ENCODE measurements around the gene PTPRN2.
"Not testable (repeated sequence)": the region's sequence is repeated elsewhere in the genome, so short reads cannot be mapped to it uniquely, and the experiment has no call there.

- TF ChIP-seq EZH2phosphoT487 (IDR thresholded peaks at IDR 0.05; ENCODE audit: borderline replicate concordance, low read depth, low read length) = not testable (repeated sequence)
- TF ChIP-seq, protein P1, sequence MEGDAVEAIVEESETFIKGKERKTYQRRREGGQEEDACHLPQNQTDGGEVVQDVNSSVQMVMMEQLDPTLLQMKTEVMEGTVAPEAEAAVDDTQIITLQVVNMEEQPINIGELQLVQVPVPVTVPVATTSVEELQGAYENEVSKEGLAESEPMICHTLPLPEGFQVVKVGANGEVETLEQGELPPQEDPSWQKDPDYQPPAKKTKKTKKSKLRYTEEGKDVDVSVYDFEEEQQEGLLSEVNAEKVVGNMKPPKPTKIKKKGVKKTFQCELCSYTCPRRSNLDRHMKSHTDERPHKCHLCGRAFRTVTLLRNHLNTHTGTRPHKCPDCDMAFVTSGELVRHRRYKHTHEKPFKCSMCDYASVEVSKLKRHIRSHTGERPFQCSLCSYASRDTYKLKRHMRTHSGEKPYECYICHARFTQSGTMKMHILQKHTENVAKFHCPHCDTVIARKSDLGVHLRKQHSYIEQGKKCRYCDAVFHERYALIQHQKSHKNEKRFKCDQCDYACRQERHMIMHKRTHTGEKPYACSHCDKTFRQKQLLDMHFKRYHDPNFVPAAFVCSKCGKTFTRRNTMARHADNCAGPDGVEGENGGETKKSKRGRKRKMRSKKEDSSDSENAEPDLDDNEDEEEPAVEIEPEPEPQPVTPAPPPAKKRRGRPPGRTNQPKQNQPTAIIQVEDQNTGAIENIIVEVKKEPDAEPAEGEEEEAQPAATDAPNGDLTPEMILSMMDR (conservative IDR thresholded peaks at IDR 0.05; ENCODE audit: low read length) = not testable (repeated sequence)
Observed at GRCh38 chr7:157933219-157934155, 654.1 kb downstream of the PTPRN2 start.

Data from OCI-LY7 (cell line).